DMS 273 (cell line): ENCODE results near the gene RECQL5.
A peak's percentile ranks its signal among the peaks of the same experiment; 100 is the strongest.

Source experiments
- DNase-seq: peaks from one replicate; lab custom pipeline; 2025; ENCODE audit not compliant: unreplicated experiment; lab: John Stamatoyannopoulos, UW

RECQL5 gene

DNA sequence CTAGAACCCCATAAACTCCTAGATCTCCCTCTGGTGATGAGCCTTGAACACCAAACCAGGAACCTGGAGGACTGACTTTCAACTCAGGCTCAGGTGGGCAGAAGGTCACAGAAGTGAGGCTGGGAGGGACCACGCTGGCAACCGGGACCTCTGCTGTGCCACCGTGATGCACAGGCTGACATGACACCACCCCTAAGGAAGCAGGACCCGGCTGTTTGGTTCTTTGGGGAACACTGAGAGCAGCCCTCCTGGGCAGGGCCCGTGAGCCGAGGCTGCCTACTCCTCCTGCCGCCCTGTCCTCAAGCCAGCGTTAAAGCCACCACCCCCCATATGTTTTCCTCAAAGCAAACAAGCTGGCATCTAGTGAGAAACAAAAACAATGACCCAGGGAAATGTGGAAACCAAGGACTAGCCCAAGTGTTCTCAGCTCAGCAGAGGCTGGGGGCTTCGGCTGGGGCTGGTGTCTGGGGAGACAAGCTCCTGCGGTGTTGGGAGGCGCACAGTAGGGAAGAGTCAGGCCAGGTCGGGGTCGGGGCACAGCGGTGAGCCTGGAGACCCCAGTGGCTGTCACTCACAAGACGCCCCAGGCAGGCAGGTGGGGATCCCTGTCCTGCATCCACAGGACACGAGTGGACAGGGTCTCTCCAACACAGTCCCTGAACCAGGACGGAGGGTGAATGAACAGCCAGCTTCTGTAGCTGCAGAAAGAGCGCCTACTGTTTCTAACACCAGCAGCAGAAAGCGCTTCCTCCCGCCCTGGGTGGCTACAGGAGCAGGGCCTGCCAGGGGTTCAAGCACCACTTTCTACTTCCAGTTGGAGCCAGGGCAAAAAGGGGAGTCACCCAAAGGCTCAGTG, 32.0 kb downstream of the RECQL5 start:
- DNase-seq, result no peak

- DNase-seq, result no peak
Measured at GRCh38 chr17:75634376-75634740, 32.6 kb downstream of the RECQL5 start.

DNA sequence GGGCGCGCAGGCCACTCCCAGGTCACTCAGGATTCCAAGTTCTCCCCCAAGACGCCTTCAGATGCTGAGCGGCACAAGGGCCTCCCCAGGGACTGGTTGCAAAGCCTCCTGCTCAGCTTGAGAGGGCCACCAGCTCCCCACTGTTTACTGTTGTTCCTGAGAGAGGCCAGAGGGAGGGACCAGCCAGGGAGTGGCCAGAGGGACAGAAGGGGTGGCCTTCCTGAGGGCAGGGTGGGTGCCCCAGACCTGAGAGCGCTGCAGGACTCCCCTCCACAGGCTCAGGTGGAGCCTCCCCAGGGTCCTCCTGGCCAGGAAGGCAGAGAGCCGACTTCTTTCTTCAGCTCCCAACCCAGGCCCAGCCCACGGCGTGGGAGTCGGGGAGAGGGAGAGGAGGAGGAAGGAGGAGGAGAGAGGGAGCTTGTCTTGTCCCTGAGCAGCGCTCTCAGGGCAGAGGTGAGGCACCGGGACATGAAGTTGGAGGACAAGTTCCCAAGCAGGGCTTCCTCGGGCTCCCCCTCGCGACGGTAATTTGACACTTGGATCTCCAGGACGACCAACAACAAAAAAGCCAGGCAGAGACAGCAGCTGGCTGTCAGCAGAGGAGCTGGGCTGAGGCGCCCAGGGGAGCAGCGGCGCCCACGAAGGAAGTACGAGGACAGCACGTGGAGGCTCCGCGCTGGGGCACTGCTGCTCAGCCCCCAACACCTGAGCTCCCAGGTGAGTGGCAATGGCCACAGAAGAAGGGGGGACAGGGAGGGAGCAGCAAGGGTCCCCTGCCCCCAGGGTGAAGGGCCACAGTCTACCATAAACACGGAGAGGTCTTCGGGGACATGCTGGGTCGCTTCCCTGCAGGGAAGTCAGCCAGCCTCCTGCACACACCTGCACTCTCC, 33.2 kb downstream of the RECQL5 start:
- DNase-seq, result peak; percentile 97

DNA sequence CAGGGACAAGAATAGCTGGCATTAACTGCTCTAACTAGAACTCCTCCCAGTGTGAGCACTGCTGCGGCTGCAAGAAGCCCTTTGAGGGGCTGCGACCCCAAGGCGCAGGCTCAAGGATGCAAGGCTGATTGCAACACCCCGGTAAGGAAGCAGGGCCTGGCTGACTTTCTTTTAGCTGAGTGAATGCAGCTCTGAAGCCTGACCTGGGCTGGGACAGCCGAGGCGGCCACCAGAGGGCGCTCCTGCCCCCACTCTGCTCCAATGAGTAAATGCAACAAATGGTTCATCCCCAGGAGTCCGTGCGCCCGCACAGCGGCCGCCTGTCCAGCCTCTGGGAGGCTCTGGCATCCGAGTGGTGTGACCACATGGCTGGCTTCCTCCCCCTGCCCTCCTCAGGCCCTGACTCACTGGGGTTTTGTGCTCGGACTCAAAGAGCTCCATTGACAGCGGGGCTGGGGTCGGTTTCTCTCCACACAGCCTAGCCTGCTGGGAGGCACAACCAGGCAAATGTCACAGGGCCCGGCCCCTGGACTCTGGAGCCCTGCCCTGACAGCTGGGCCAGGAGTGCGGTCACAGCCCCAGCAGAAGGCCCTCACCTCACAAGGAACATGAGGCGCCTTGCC, 34.0 kb downstream of the RECQL5 start, which contains the start of gene SMIM5:
Gene SMIM5 (plus strand): TSS at position 572 of the 623 bp plus-strand sequence. CDS start 6,768 bp downstream, outside the sequence.
- peak; percentile 83 for DNase-seq

GRCh38 chr17:75632428-75632827, 34.5 kb downstream of the RECQL5 start:
- DNase-seq, result no peak

GRCh38 chr17:75631353-75631752, 35.6 kb downstream of the RECQL5 start:
- DNase-seq, result no peak

DNA sequence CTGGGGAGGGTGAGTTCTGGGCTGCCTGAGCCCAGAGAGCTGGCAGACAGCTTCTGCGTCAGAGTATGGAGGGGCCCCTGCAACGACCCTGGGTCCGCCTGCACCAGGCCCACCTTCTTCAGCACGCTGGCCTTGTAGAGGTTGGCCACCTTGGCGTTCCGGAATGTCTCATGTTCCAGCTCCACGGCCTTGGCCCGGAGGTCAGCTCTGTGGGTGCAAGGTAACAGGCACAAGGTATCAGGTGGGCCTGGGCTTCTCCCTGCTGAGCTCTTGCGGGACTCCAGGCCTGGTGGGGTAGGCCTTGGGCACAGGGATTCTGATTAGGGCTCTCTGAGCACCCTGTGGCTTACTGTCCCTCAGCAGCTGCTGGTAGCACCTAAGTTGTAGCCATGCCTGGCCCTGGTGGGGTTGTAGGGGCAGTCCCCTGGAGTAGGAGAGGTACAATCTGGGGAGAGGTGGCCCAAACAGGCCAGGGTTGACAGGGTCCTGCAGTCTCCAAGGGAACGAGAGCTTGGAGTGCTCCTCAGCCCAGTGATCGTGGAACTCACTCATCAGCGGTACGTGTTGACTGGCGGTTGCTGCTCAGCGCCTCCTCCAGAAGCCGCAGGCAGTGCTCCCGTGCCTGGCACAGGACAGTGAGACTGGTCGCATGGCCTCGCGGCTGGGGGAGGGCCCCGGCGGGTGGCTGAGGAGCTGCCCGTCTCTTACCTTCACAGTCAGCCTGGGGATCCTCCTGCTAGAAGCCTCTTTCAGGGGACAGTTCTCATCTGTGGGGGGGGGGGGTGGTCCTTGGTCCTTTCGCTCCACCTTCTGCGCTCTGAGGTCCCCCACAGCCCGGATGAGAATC, 36.7 kb downstream of the RECQL5 start:
- DNase-seq, result no peak

DNA sequence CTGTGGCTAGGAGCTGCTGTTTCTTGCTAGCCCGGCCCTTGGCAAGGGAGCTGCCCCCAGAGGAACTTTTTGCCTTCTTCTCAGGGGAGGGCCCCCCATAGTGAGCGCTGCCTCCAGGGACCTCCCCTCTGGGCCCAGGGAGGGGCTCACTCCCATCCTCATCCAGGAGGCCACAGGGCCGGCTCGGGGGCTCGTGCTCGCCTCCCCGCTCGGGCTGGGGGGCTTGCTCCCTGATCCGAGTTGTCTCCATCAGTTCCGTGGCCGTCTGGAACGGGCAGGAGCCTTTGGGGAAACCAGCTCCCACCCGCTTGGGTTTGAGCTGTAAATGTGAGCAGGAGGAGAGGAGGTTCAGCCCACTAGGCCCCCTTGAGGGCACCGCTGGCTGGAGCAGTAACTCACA, 37.8 kb downstream of the RECQL5 start:
- DNase-seq, result no peak

- peak; percentile 27 for DNase-seq
Measured at GRCh38 chr17:75628425-75628824, 38.5 kb downstream of the RECQL5 start.

DNA sequence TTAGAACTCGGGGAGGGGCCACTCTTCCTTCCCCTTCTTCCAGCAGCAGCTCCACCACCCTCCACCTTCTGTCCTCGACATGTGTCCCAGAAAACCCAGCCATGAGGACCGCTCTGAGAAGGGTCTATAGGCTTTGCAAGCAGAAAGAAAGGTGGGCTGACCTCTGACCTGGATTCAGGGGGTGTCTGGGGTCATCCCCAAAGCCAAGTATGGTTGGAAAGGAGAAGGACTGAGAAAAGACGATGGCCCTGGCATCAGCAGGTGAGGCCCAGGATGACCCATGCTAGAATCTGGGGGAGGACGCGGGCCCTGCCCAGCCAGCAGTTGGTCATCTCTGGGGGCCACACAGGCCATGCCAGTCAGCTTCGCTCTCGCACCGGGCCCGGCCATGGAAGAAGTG, 39.9 kb downstream of the RECQL5 start:
- peak; percentile 73 for DNase-seq

DNA sequence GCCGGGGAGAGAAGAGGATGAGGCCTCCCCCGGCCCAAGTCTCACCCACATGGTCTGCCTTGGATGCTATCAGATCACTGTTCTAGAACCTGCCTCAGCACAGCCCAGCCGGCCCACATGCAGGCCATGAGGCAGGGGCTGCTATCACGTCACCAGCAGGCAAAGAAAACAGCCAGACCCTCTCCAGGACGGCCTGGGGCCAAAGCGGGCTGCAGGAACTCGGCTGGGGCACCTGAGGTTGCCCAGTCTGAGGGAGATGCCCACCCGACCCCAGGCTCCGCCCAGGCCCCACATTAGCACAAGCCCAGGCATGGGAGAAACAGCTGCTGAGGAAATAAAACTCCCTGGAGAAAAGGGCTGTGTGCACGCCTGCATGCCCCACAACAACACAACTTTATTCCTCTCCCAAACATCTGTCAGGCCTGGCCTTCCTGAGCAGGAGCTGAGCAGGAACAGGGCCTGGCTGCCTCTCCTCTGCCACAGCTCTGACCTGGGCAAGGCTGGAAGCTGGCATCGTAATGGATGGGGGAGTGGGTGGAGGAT, 40.4 kb downstream of the RECQL5 start:
- peak; percentile 94 for DNase-seq

GRCh38 chr17:75625813-75626486, 41.0 kb downstream of the RECQL5 start:
- DNase-seq, result peak; percentile 81

GRCh38 chr17:75624714-75625345, 42.1 kb downstream of the RECQL5 start:
- DNase-seq, result no peak

GRCh38 chr17:75624021-75624420, 42.9 kb downstream of the RECQL5 start:
- no peak for DNase-seq

DNA sequence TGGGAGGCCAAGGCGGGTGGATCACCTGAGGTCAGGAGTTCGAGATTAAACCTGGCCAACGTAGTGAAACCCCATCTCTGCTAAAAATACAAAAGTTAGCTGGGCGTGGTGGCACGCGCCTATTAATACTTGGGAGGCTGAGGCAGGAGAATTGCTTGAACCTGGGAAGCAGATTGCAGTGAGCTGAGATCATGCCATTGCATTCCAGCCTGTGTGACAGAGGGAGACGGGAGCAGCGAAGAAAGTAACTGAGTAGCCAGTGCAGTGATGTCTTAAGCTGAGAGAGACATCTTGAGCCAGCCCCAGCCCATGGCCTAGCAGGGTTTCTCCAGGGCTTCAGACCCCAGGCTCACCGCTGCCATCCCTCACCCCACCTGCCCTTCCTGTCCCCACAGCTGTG, 43.6 kb downstream of the RECQL5 start:
- DNase-seq, result no peak

DNA sequence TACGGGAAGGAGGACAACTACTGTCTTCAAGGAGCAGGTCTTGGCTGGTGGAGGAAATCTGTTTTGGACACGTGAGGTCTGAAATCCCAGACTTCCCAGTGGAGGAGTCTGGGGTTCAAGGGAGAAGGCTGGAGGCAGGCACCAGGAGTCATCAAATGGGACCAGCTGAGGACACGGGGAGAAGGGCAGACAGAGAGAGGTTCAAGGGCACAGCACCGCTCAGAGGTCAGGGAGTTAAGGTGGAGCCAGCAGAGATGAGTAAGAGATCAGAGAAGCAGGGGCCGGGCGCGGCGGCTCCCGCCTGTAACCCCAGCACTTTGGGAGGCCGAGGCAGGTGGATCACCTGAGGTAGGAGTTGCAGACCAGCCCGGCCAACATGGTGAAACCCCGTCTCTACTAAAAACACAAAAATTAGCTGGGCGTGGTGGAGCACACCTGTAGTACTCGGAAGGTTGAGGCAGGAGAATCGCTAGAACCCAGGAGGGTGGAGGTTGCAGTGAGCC, 44.1 kb downstream of the RECQL5 start:
- no peak for DNase-seq

DNA sequence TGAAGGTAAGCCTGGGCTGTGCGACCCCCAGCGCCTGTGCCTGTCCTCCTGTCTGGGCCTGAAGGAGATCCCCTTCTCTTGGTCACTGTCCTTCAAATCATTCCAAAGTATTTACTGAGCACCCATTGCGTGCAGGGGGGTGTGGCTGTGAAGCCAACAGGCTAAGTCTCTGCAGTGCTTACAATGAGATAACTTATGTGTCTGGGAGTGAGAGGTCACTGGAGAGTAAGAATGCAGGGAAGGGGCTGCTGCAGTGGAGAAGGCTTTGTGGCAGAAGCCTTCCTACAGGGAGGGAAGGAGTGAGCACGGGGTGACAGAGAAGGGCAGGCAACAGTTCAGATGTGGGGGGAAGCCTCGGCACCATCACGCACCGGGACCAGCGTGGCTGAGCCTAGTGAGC, 44.9 kb downstream of the RECQL5 start:
- DNase-seq, result no peak

GRCh38 chr17:75621489-75621888, 45.5 kb downstream of the RECQL5 start:
- no peak for DNase-seq
